ENCODE results near the gene TNS2. TPM values are rescaled to one million over a fixed set of nuclear protein-coding genes. Genes with fewer than 3 reads are reported as not detected.

The TNS2 gene
- total and polyA plus RNA-seq, 9 of the 15 experiments (the other 6 are each of a cell fraction or from before 2014, with no cell fraction given): 0.28 to 3.1 (median 1.2) TPM; not detected in 1

- H3K4me2 ChIP-seq (ENCODE audit: insufficient read depth, low read length): no peak overlapping the region
- no peaks in the 10 kb centered on the region for H3K9me1 ChIP-seq (ENCODE audit: control insufficient read depth, insufficient read depth, low read length)
- no peak for DNase-seq (ENCODE audit: extremely low read depth in 1 of 4, low spot score in 3 of 4)
- no peak overlapping the region for H3K9ac ChIP-seq (ENCODE audit: insufficient read depth in 1 of 2, low read depth in 2 of 2, low read length in 2 of 2)
- H3K27ac ChIP-seq (ENCODE audit: extremely low read depth, low read depth, low read length): no peak overlapping the region
- no peak overlapping the region for H2AFZ ChIP-seq (ENCODE audit: low read depth, low read length)
- POLR2A ChIA-PET: interaction anchor here (0.6 to 1.9 kb wide), 7 partner anchors 7 to 122 kb away, joined by 3 to 8 read pairs (median 5); no protein-coding TSS in a partner anchor
- peaks cover 8% of the 10 kb centered on the region; the same call in 2 of the 3 replicates for H3K36me3 ChIP-seq (ENCODE audit: control insufficient read depth, insufficient read depth, low read length)
- in situ Hi-C loops (cut with MboI) (loop anchor here (5.0 to 10.0 kb wide), 3 partner anchors 37 to 222 kb away; partner anchors contain the start of genes ITGB7 and SOAT2), intact Hi-C loops (cut with micrococcal nuclease) (loop anchor here (10.0 kb wide), 1 partner anchor 440 kb away; the partner anchor contains the start of genes NPFF and TARBP2)
- CTCF ChIA-PET (ENCODE audit: low intra/inter-chr PET ratio): interaction anchor here (2.1 kb wide), 1 partner anchor 34 kb away, joined by 49 read pairs; the partner anchor contains the start of gene IGFBP6
- H4K20me1 ChIP-seq (replicated peaks; ENCODE audit: control insufficient read depth, insufficient read depth, low read length): no peaks in the 10 kb centered on the region
- 87% methylated on average over 6 of the region's 11 CpGs for WGBS (ENCODE audit: insufficient coverage, low coverage, missing lambda C conversion rate)
- BruUV-seq (replicated peaks): no TSS peak
- no peak for ATAC-seq
- H3K79me2 ChIP-seq (ENCODE audit: control insufficient read depth, insufficient read depth, low read length): no peaks in the 10 kb centered on the region
- H3K27me3 ChIP-seq (ENCODE audit: control insufficient read depth in 2 of 2, insufficient read depth in 2 of 2, low read length in 2 of 2): no peaks in the 10 kb centered on the region; a peak in 1 of 5 replicates
- H3K4me3 ChIP-seq: no peak overlapping the region
- FAIRE-seq: no peak
- TF ChIP-seq RBM39 (optimal IDR thresholded peaks at IDR 0.05; ENCODE audit: low read depth, low read length) (no peak), NRF1 (conservative IDR thresholded peaks at IDR 0.05 in 1 of 2, IDR thresholded peaks at IDR 0.05 in 1 of 2) (no peak), TGIF2 (CRISPR knock-in tag; IDR thresholded peaks at IDR 0.05) (no peak)
- no peaks in the 10 kb centered on the region for H3K9me3 ChIP-seq (replicated peaks; ENCODE audit: control insufficient read depth, insufficient read depth, low read depth, low read length)
- H3K4me1 ChIP-seq (replicated peaks in 1 of 2; ENCODE audit: control insufficient read depth in 2 of 2, insufficient read depth in 2 of 2, low read length in 2 of 2): peaks cover 8 to 26% of the 10 kb centered on the region in 2 experiments; a peak in 4 of 5 replicates
Observed at GRCh38 chr12:53064613-53065436, 15.0 kb downstream of the TNS2 start.
